ENCODE results near the gene AGGF1.

DNA sequence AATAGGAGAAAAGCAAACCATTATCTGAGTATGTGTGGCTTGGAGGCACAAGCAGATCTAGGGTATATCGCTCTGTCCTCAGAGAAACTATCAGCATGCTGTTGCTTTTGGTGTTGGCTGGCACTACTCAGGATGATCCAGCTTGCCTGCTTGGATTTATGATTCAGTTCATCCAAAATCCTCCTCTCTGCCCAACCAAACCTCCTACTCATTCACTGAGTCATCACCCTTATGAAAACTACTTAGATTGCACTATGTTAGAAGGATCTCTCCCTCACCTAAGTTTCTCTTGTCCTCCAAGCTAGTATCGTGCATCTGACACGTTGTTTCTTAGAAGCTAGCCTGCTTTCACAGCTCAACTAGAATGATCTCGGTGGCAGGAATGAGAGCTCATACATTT is 71.1 kb downstream of the AGGF1 start:
- TF ChIP-seq, protein P1, sequence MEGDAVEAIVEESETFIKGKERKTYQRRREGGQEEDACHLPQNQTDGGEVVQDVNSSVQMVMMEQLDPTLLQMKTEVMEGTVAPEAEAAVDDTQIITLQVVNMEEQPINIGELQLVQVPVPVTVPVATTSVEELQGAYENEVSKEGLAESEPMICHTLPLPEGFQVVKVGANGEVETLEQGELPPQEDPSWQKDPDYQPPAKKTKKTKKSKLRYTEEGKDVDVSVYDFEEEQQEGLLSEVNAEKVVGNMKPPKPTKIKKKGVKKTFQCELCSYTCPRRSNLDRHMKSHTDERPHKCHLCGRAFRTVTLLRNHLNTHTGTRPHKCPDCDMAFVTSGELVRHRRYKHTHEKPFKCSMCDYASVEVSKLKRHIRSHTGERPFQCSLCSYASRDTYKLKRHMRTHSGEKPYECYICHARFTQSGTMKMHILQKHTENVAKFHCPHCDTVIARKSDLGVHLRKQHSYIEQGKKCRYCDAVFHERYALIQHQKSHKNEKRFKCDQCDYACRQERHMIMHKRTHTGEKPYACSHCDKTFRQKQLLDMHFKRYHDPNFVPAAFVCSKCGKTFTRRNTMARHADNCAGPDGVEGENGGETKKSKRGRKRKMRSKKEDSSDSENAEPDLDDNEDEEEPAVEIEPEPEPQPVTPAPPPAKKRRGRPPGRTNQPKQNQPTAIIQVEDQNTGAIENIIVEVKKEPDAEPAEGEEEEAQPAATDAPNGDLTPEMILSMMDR (IDR thresholded peaks at IDR 0.05): no peak
- TF ChIP-seq POLR2AphosphoS5 (IDR thresholded peaks at IDR 0.05; ENCODE audit: insufficient read depth in 1 of 2, low read depth in 1 of 2) (no peak), POLR2A (IDR thresholded peaks at IDR 0.05) (no peak)

All from vagina (tissue), 2 donors.